Effector memory CD4-positive, alpha-beta T cell (primary cell): Measurements from ENCODE around the gene IL1R2.

Source experiments
- DNase-seq, 3 donors: peaks; one replicate each; pipeline ENCODE4 v3.0.0-alpha.2; 2020
- H3K27ac ChIP-seq: 2 replicates; pipeline ENCODE4 v1.7.0; 2013; ENCODE audit warnings: mild to moderate bottlenecking, low read length, moderate library complexity; ENCODE audit not compliant: insufficient read depth, poor library complexity, severe bottlenecking
- H3K27me3 ChIP-seq: replicated peaks from 2 replicates; pipeline ENCODE4 v1.7.0; 2013; ENCODE audit warnings: mild to moderate bottlenecking, low read length; ENCODE audit not compliant: insufficient read depth, control insufficient read depth, poor library complexity, severe bottlenecking
- H3K36me3 ChIP-seq: 2 replicates; pipeline ENCODE4 v1.7.0; 2013; ENCODE audit warnings: mild to moderate bottlenecking, low read length, moderate library complexity; ENCODE audit not compliant: control insufficient read depth, insufficient read depth
- H3K4me1 ChIP-seq: 2 replicates; pipeline ENCODE4 v1.7.0; 2013; ENCODE audit warnings: low read length, mild to moderate bottlenecking; ENCODE audit not compliant: control insufficient read depth, insufficient read depth, poor library complexity, severe bottlenecking
- H3K4me3 ChIP-seq: 2 replicates; pipeline ENCODE4 v1.7.0; 2013; ENCODE audit warnings: low read length, low read depth, mild to moderate bottlenecking; ENCODE audit not compliant: insufficient read depth, poor library complexity, severe bottlenecking
- H3K9me3 ChIP-seq: 2 replicates; pipeline ENCODE4 v1.7.0; 2013; ENCODE audit warnings: mild to moderate bottlenecking, low read length, moderate library complexity; ENCODE audit not compliant: control insufficient read depth

IL1R2 gene

GRCh38 chr2:101960819-101961337, 30.9 kb upstream of the IL1R2 start:
- no peak for DNase-seq
- no peaks in the 10 kb centered on the region for H3K9me3 ChIP-seq
- H3K36me3 ChIP-seq: no peaks in the 10 kb centered on the region
- no peak overlapping the region for H3K4me3 ChIP-seq
- H3K27ac ChIP-seq: no peak overlapping the region
- H3K27me3 ChIP-seq: no peaks in the 10 kb centered on the region
- no peaks in the 10 kb centered on the region for H3K4me1 ChIP-seq

DNA sequence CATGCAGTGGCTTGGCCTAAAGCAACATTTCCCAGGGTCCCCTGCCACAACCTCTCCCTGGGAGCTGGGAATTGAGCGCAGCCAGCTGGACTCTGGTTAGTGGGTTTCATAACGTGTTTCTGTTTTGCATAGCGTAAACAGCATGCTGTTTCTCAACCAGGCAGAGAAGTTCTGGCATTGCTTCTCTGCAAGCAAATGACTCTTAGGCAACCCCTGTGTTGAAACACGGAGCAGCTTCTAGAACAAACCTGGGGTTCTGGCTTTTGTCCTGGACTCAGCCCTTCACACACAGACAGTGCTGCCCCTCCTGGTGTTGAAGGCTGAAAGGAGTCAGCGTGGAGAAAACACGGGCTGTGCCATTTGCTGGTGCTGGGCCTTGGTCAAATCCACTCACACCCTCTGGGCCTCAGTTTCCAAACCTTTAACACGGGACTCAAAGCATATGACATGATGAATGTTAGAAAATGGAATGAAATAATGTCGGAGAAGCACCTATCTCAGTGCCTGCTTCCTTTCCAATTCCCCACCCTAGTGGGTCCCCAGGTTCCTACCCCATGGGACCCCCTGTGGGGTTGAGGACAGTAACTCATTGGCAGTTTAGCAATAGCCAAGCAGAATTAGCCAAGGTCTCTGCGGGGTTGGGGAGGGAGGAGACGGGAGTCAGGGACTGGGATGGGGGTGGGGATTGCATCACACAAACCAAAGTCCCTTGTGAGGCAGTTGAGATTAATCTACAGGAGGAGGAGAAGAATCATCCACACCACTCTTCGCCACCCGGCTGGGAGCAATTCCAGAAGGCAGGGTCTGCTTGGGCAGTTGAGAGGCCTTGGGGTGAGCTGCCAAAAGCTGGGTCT, 30.2 kb upstream of the IL1R2 start:
- no peak for DNase-seq
- Histone ChIP-seq H3K9me3 (no peaks in the 10 kb centered on the region), H3K36me3 (no peaks in the 10 kb centered on the region), H3K27ac (no peak overlapping the region), H3K4me1 (no peaks in the 10 kb centered on the region), H3K4me3 (no peak overlapping the region), H3K27me3 (no peaks in the 10 kb centered on the region)

GRCh38 chr2:101962309-101962708, 29.5 kb upstream of the IL1R2 start:
- no peaks in the 10 kb centered on the region for H3K9me3 ChIP-seq
- H3K27ac ChIP-seq: no peak overlapping the region
- H3K4me3 ChIP-seq: no peak overlapping the region
- no peak for DNase-seq
- H3K36me3 ChIP-seq: no peaks in the 10 kb centered on the region
- H3K27me3 ChIP-seq: no peaks in the 10 kb centered on the region
- H3K4me1 ChIP-seq: no peaks in the 10 kb centered on the region

- H3K4me1 ChIP-seq: no peaks in the 10 kb centered on the region
- no peaks in the 10 kb centered on the region for H3K9me3 ChIP-seq
- no peak overlapping the region for H3K4me3 ChIP-seq
- H3K27me3 ChIP-seq: no peaks in the 10 kb centered on the region
- DNase-seq: no peak
- no peaks in the 10 kb centered on the region for H3K36me3 ChIP-seq
- no peak overlapping the region for H3K27ac ChIP-seq
These were observed 28.6 kb upstream of the IL1R2 start for GRCh38 chr2:101963198-101963597.

- no peak for DNase-seq
- Histone ChIP-seq H3K9me3 (no peaks in the 10 kb centered on the region), H3K4me3 (no peak overlapping the region), H3K36me3 (no peaks in the 10 kb centered on the region), H3K4me1 (no peaks in the 10 kb centered on the region), H3K27me3 (no peaks in the 10 kb centered on the region), H3K27ac (no peak overlapping the region)
These were observed 23.8 kb upstream of the IL1R2 start for GRCh38 chr2:101967826-101968513.

DNA sequence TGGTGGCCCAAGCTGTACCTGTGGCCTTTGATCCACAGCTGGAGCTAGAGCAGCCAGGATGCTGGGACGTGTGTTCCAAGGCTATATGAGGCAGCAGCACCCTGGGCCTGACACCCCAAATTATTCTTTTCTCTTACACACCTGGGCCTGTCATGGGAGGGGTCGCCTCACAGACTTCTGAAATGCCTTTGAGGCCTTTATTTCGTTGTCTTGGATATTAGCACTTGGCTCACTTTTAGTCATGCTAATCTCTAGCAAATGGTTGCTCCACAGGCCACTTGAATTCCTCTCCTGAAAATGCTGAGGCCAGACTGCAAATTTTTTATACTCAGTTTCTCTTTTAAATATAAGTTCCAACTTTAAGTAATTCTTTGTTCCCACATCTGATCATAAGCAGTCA, 22.0 kb upstream of the IL1R2 start:
- no peak overlapping the region for H3K27ac ChIP-seq
- no peaks in the 10 kb centered on the region for H3K36me3 ChIP-seq

GRCh38 chr2:101970901-101971300, 20.9 kb upstream of the IL1R2 start:
- Histone ChIP-seq H3K27me3 (no peaks in the 10 kb centered on the region), H3K9me3 (no peaks in the 10 kb centered on the region), H3K27ac (no peak overlapping the region), H3K36me3 (no peaks in the 10 kb centered on the region), H3K4me1 (no peaks in the 10 kb centered on the region), H3K4me3 (no peak overlapping the region)
- DNase-seq: no peak

More for the DNA sequence above, 22.0 kb upstream of the IL1R2 start:
- H3K4me3 ChIP-seq: no peak overlapping the region
- no peaks in the 10 kb centered on the region for H3K27me3 ChIP-seq
- no peaks in the 10 kb centered on the region for H3K4me1 ChIP-seq
- H3K9me3 ChIP-seq: no peaks in the 10 kb centered on the region
- no peak for DNase-seq

GRCh38 chr2:101971836-101972235, 19.9 kb upstream of the IL1R2 start:
- H3K4me3 ChIP-seq: no peak overlapping the region
- H3K36me3 ChIP-seq: no peaks in the 10 kb centered on the region
- no peak for DNase-seq
- no peaks in the 10 kb centered on the region for H3K27me3 ChIP-seq
- no peaks in the 10 kb centered on the region for H3K4me1 ChIP-seq
- H3K27ac ChIP-seq: no peak overlapping the region
- H3K9me3 ChIP-seq: no peaks in the 10 kb centered on the region

GRCh38 chr2:101972621-101973434, 18.9 kb upstream of the IL1R2 start:
- Histone ChIP-seq H3K27ac (no peak overlapping the region), H3K36me3 (no peaks in the 10 kb centered on the region)
- no peak for DNase-seq

More at GRCh38 chr2:101972621-101973434, 18.9 kb upstream of the IL1R2 start:
- Histone ChIP-seq H3K4me1 (no peaks in the 10 kb centered on the region), H3K4me3 (no peak overlapping the region), H3K9me3 (no peaks in the 10 kb centered on the region), H3K27me3 (no peaks in the 10 kb centered on the region)
